T-cell (primary cell): ENCODE measurements around the gene KIZ. TPM values are rescaled to one million over a fixed set of nuclear protein-coding genes. Genes with fewer than 3 reads are reported as not detected.

Source experiments
- ATAC-seq, 4 experiments: fragments of 200-7000 bp in 3 of 4; fragments of 150-1000 bp in 1 of 4; cut with Tn5 transposase; replicated peaks in 1 of 4; 1 replicate in 3 of 4; 2 replicates in 1 of 4; pipeline ENCODE4 v1.10.0; 2021; ENCODE audit warnings: moderate library complexity in 3 of 4, mild to moderate bottlenecking in 2 of 4, moderate number of reproducible peaks in 1 of 4
- CTCF ChIA-PET, 2 donors: fragments of 300-600 bp; sonication (Branson Sonifier 250); formaldehyde crosslinking; loops; one replicate each; lab custom pipeline; 2022; ENCODE audit warnings: antibody characterized with exemption in 2 of 2; lab: Charles Lee
- POLR2A ChIA-PET, 2 donors: fragments of 300-600 bp; sonication (Branson Sonifier 250); formaldehyde crosslinking; loops; one replicate each; lab custom pipeline; 2022; ENCODE audit warnings: antibody characterized with exemption in 2 of 2; lab: Charles Lee
- DNase-seq, 35 experiments: peaks; one replicate each; pipeline versions ENCODE4 v3.0.0 to v3.0.0-alpha.2; 2013 to 2023
- H3K27ac ChIP-seq: one replicate; pipeline ENCODE4 v1.5.1; 2013; ENCODE audit warnings: low read length
- H3K27me3 ChIP-seq, 2 experiments: replicated peaks in 1 of 2; 1 replicate in 1 of 2; 2 replicates in 1 of 2; pipeline versions ENCODE4 v1.6.1 to v1.7.0; 2013; ENCODE audit warnings: low read length in 1 of 2, mixed read lengths in 1 of 2; ENCODE audit not compliant: control insufficient read depth in 2 of 2, insufficient read depth in 2 of 2; ENCODE audit errors: extremely low read depth in 1 of 2
- H3K36me3 ChIP-seq, 2 donors: 1 replicate in 1 of 2; 2 replicates in 1 of 2; pipeline versions ENCODE4 v1.6.1 to v1.7.0; 2013; ENCODE audit warnings: low read length in 1 of 2; ENCODE audit not compliant: control insufficient read depth in 2 of 2, insufficient read depth in 1 of 2; ENCODE audit errors: extremely low read depth in 1 of 2
- H3K4me1 ChIP-seq, 2 experiments: 1 replicate in 1 of 2; 2 replicates in 1 of 2; pipeline versions ENCODE4 v1.6.1 to v1.7.0; 2013; ENCODE audit warnings: low read length in 2 of 2, mixed read lengths in 1 of 2; ENCODE audit not compliant: insufficient read depth in 2 of 2, control insufficient read depth in 1 of 2; ENCODE audit errors: extremely low read depth in 1 of 2
- H3K4me3 ChIP-seq, 2 donors: 1 replicate in 1 of 2; 2 replicates in 1 of 2; pipeline versions ENCODE4 v1.5.1 to v1.7.0; 2013; ENCODE audit warnings: mild to moderate bottlenecking in 2 of 2, low read length in 1 of 2, moderate library complexity in 1 of 2; ENCODE audit not compliant: control insufficient read depth in 1 of 2; ENCODE audit errors: extremely low read depth in 1 of 2
- H3K9me3 ChIP-seq: 2 replicates; pipeline ENCODE4 v1.7.0; 2013
- H3K27ac Mint-ChIP-seq, 2 donors: one replicate each; pipeline ENCODE4 v1.8.0; 2020 to 2021; ENCODE audit warnings: mild to moderate bottlenecking in 2 of 2, mixed read lengths in 2 of 2
- H3K27me3 Mint-ChIP-seq, 2 donors: one replicate each; pipeline ENCODE4 v1.8.0; 2021 to 2022; ENCODE audit warnings: mixed read lengths in 2 of 2
- H3K36me3 Mint-ChIP-seq: one replicate; pipeline ENCODE4 v1.8.0; 2021; ENCODE audit warnings: mixed read lengths
- H3K4me1 Mint-ChIP-seq, 3 donors: one replicate each; pipeline ENCODE4 v1.8.0; 2020 to 2022; ENCODE audit warnings: mixed read lengths in 3 of 3, mild to moderate bottlenecking in 1 of 3
- H3K4me3 Mint-ChIP-seq, 3 donors: one replicate each; pipeline ENCODE4 v1.8.0; 2020 to 2022; ENCODE audit warnings: mild to moderate bottlenecking in 3 of 3, mixed read lengths in 3 of 3, moderate library complexity in 3 of 3
- H3K9me3 Mint-ChIP-seq, 3 donors: one replicate each; pipeline ENCODE4 v1.8.0; 2020 to 2022; ENCODE audit warnings: mixed read lengths in 3 of 3
- WGBS: methylation state at CpG from one replicate; pipeline ENCODE4 v1.1.5; 2013; ENCODE audit warnings: missing lambda C conversion rate; ENCODE audit not compliant: insufficient coverage; 5-methylcytosine and 5-hydroxymethylcytosine counted together
- total RNA-seq, 35 experiments: library from RNA in 6 of 35; stranded (reverse) in 6 of 35; fragments of 120-200 nt in 1 of 35; gene quantifications; one replicate each; pipeline versions ENCODE4 v1.2.1 to v1.2.4 and lab custom pipeline; 2013 to 2026

KIZ gene
- total RNA-seq, 5 donors from 2014 or later (not counting 1 experiment from before 2014, with no cell fraction given): 30.1 to 44.0 (median 41.2) TPM

- peak in 3 of 35 experiments; percentile 14 to 50 (median 17) for DNase-seq
- Mint-ChIP-seq H3K4me3 (peak overlapping the region; percentile 81 to 93 (median 83)), H3K9me3 (no peaks in the 10 kb centered on the region), H3K27me3 (peaks cover 74 to 85% of the 10 kb centered on the region in 2 donors), H3K27ac (peak overlapping the region; percentile 48 to 87), H3K4me1 (peaks cover 40 to 51% (median 43%) of the 10 kb centered on the region in 3 donors), H3K36me3 (no peaks in the 10 kb centered on the region)
- POLR2A ChIA-PET: no interaction called here
- Histone ChIP-seq H3K9me3 (no peaks in the 10 kb centered on the region), H3K27me3 (peaks cover 36 to 78% of the 10 kb centered on the region in 2 experiments), H3K27ac (peak overlapping the region; percentile 44), H3K36me3 (no peaks in the 10 kb centered on the region), H3K4me3 (peak overlapping the region; percentile 58 to 62), H3K4me1 (peaks cover 10 to 57% of the 10 kb centered on the region in 2 experiments)
- peak in 1 of 4 experiments; percentile 12 for ATAC-seq
- WGBS: 5% methylated on average over 51 of the region's 64 CpGs
- CTCF ChIA-PET: interaction anchor here (0.5 to 0.6 kb wide), 2 partner anchors 11 to 69 kb away, joined by 3 read pairs; no protein-coding TSS in a partner anchor
These were observed 25.1 kb upstream of the KIZ start for GRCh38 chr20:21100578-21101452.

- Mint-ChIP-seq H3K4me1 (peaks cover 40 to 56% (median 45%) of the 10 kb centered on the region in 3 donors), H3K27me3 (peaks cover 74 to 83% of the 10 kb centered on the region in 2 donors), H3K9me3 (no peaks in the 10 kb centered on the region), H3K27ac (no peak overlapping the region), H3K4me3 (peak overlapping the region; percentile 24 to 93 (median 81)), H3K36me3 (no peaks in the 10 kb centered on the region)
- Histone ChIP-seq H3K4me3 (peak overlapping the region; percentile 58 to 73), H3K36me3 (no peaks in the 10 kb centered on the region), H3K27ac (peak overlapping the region; percentile 44), H3K9me3 (no peaks in the 10 kb centered on the region), H3K27me3 (peaks cover 30 to 80% of the 10 kb centered on the region in 2 experiments), H3K4me1 (peaks cover 10 to 62% of the 10 kb centered on the region in 2 experiments)
- ATAC-seq (no peak), DNase-seq (peak in 3 of 35 experiments; percentile 10 to 32 (median 10))
- ChIA-PET POLR2A (interaction anchor here in 1 of 2 donors (1.2 kb wide), 1 partner anchor 23 kb away, joined by 3 read pairs; no protein-coding TSS in a partner anchor), CTCF (interaction anchor here in 1 of 2 donors (0.6 to 0.7 kb wide), 2 partner anchors 12 to 416 kb away, joined by 3 read pairs; no protein-coding TSS in a partner anchor)
- 8% methylated on average over 33 of the region's 35 CpGs for WGBS
These were observed 24.4 kb upstream of the KIZ start for GRCh38 chr20:21101453-21101931.

- H3K9me3 ChIP-seq: no peaks in the 10 kb centered on the region
- peaks cover 10 to 62% of the 10 kb centered on the region in 2 experiments for H3K4me1 ChIP-seq
- H3K4me3 ChIP-seq: peak overlapping the region; percentile 45 to 73
- no peaks in the 10 kb centered on the region for H3K36me3 ChIP-seq
- CTCF ChIA-PET: interaction anchor here in 1 of 2 donors (0.6 to 0.7 kb wide), 2 partner anchors 12 to 416 kb away, joined by 3 read pairs; no protein-coding TSS in a partner anchor
- POLR2A ChIA-PET: interaction anchor here in 1 of 2 donors (1.2 kb wide), 1 partner anchor 22 kb away, joined by 3 read pairs; no protein-coding TSS in a partner anchor
- Mint-ChIP-seq H3K27me3 (peaks cover 71 to 83% of the 10 kb centered on the region in 2 donors), H3K4me1 (peaks cover 40 to 58% (median 45%) of the 10 kb centered on the region in 3 donors), H3K4me3 (peak overlapping the region; percentile 65 to 93 (median 69)), H3K9me3 (no peaks in the 10 kb centered on the region), H3K36me3 (no peaks in the 10 kb centered on the region), H3K27ac (no peak overlapping the region)
- no peak overlapping the region for H3K27ac ChIP-seq
- peaks cover 29 to 78% of the 10 kb centered on the region in 2 experiments for H3K27me3 ChIP-seq
- DNase-seq (peak in 3 of 35 experiments; percentile 9 to 45 (median 27)), ATAC-seq (peak in 1 of 4 experiments; percentile 20)
- 15% methylated on average over 26 of the region's 35 CpGs for WGBS
These were observed 23.8 kb upstream of the KIZ start for GRCh38 chr20:21101932-21102575.

- ChIA-PET POLR2A (interaction anchor here in 1 of 2 donors (1.2 kb wide), 1 partner anchor 22 kb away, joined by 3 read pairs; no protein-coding TSS in a partner anchor), CTCF (no interaction called here)
- ATAC-seq: peak; percentile 50 to 73 (median 56)
- Mint-ChIP-seq H3K4me3 (peak overlapping the region; percentile 65 to 93 (median 70)), H3K4me1 (peaks cover 40 to 58% (median 45%) of the 10 kb centered on the region in 3 donors), H3K27ac (no peak overlapping the region), H3K27me3 (peaks cover 68 to 84% of the 10 kb centered on the region in 2 donors), H3K9me3 (no peaks in the 10 kb centered on the region), H3K36me3 (no peaks in the 10 kb centered on the region)
- no peaks in the 10 kb centered on the region for H3K9me3 ChIP-seq
- H3K4me3 ChIP-seq: peak overlapping the region; percentile 45 to 73
- H3K27ac ChIP-seq: no peak overlapping the region
- H3K36me3 ChIP-seq: no peaks in the 10 kb centered on the region
- DNase-seq: peak in 17 of 35 experiments; percentile 14 to 66 (median 30)
- WGBS: 2% methylated on average over 34 of the region's 38 CpGs
- peaks cover 10 to 62% of the 10 kb centered on the region in 2 experiments for H3K4me1 ChIP-seq
- H3K27me3 ChIP-seq: peaks cover 30 to 78% of the 10 kb centered on the region in 2 experiments
These were observed 23.1 kb upstream of the KIZ start for GRCh38 chr20:21102603-21103311.

GRCh38 chr20:21103582-21104465, 22.1 kb upstream of the KIZ start:
- 12% methylated on average over 26 of the region's 32 CpGs for WGBS
- H3K27ac Mint-ChIP-seq: peak overlapping the region in 1 of 2 donors; percentile 43
- no peak for ATAC-seq
- Histone ChIP-seq H3K4me3 (no peak overlapping the region), H3K4me1 (peaks cover 10 to 62% of the 10 kb centered on the region in 2 experiments), H3K27me3 (peaks cover 28 to 77% of the 10 kb centered on the region in 2 experiments), H3K36me3 (no peaks in the 10 kb centered on the region), H3K9me3 (no peaks in the 10 kb centered on the region), H3K27ac (no peak overlapping the region)
- CTCF ChIA-PET: no interaction called here
- peaks cover 40 to 56% (median 43%) of the 10 kb centered on the region in 3 donors for H3K4me1 Mint-ChIP-seq
- DNase-seq: peak in 1 of 35 experiments; percentile 32
- H3K9me3 Mint-ChIP-seq: no peaks in the 10 kb centered on the region
- POLR2A ChIA-PET: no interaction called here
- H3K4me3 Mint-ChIP-seq: peak overlapping the region; percentile 41 to 93 (median 65)
- H3K27me3 Mint-ChIP-seq: peaks cover 66 to 81% of the 10 kb centered on the region in 2 donors
- no peaks in the 10 kb centered on the region for H3K36me3 Mint-ChIP-seq
